LoVo (cell line): ENCODE measurements around the gene VPS16.

Source experiments
- DNase-seq: peaks from one replicate; pipeline ENCODE4 v3.0.0-alpha.2; 2016; ENCODE audit warnings: low spot score

The VPS16 gene

DNA sequence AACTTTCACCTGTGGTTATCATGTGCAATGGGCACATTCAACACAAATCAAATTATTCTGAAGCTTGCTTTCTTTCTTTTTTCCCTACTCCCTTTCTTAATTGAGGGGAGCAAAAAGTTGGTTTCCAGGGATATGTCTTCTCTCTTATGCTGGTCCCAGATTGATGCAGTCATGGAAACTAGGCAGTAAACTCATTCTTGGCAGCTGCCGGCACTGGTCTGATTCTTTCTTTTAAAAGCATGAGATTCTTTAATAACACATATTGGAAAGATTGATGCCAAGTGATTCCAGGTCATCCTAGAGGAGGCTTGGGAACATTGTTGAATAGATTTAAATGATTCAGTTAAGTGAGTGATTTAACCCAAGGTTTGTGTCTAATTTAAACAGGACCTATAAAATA, 61.7 kb downstream of the VPS16 start:
- no peak for DNase-seq

DNA sequence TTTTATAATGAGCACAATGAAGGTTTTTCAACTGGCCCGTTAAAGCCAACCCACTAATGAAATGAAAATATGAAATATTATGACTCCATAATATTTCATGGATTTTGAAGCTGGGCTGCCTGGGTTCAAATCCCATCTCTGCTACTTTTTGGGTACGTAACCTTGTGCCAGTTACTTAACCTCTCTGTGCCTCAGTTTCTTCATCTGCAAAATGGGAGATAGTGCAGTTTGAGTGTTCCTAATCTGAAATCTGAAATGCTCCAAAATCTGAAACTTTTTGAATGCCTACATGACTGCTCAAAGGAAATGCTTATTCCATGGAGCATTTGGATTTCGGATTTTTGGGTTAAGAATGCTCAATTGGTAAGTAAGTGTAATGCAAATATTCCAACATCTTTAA, 62.3 kb downstream of the VPS16 start:
- no peak for DNase-seq

DNA sequence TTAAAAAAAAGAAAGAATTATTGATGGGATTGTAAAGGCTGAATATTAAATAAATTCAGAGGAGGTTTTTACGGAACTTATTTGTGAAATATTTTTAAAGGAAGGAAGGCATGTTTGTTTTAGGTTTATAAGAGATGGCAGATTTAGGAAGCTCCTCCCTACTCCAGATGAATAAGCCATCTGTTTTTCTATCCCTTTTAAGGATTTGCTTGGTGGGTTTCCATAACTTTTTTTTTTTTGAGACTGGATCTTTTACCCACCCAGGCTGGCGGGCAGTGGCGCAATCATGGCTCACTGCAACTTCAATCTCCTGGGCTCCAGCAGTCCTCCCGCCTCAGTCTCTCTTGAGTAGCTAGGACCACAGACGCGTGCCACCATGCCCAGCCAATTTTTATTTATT, 63.1 kb downstream of the VPS16 start:
- DNase-seq, result no peak

DNA sequence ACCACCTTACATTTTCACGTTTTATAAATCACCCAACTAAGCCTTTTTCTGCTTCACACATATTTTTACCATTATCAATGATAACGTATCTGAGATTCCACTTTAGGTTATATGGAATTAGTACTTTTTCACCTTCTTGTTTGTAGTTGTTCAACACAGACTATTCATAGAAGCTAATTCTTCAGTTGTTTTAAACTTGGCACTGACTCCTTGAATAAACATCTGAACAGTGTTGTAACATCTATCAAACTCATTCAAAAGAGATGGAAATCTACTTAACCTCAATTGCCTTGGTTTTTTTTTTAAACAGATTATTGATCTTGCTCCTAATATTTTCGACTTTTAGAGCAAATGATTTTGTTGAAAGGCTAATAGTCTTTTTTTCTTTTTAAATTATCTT, 67.0 kb downstream of the VPS16 start:
- DNase-seq, result no peak

DNA sequence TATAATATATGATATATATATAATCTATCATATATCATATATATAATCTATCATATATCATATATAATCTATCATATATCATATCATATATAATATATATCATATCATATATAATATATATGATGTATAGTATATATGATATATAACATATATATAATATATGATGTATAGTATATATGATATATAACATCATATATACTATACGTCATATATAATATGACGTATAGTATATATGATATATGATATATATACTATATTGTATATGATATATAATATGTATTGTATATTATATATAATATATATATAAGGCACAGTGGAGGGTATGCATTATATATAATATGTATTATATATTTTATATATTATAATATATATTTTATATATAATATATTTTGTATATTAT, 69.4 kb downstream of the VPS16 start:
- DNase-seq, result no peak

DNA sequence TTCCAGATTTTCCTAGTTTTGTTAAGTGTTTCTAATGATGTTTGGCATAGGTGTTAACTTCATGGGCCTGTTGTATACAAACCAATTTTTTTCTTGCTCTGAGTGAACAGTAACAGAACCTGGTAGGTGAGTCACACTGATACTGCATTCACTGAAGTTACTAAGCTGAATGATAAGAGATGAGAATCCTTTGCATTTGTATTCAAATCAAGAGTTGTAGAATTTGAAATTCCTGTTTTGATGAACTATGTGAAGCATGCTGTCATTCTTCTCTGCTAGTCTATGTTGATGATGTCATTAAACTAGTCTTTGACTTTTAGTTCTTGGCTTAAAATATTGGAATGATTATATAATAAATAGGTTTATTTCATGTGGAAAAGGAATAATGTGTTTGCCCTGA, 70.7 kb downstream of the VPS16 start:
- no peak for DNase-seq

DNA sequence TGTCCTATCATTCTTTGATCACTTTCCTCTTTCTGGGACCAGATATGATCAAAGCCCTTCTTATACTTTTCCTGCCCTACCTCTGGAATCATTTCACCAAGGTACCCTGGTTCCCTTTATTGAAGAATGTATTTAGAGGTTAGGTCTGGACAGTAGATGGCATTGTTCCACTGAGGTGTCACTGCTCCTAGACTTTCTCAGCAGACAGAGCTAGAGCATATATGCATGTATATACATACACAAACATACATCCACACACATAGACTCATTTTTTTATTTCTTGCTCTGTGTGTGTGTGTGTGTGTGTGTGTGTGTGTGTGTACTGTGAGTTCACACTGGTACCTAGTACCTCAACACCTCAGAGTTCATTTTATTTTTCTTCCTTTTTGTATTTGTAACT, 73.6 kb downstream of the VPS16 start:
- no peak for DNase-seq
